MM.1S (cell line): ENCODE data around the gene RGS4.

Experiments
- DNase-seq: peaks from one replicate; pipeline ENCODE4 v3.0.0-alpha.2; 2015
- H2AFZ ChIP-seq: fragments of 300-600 bp; sonication (generic); 2 replicates; pipeline ENCODE4 v1.6.0; 2016; ENCODE audit warnings: antibody characterized with exemption, low read length
- H3F3A ChIP-seq: fragments of 300-600 bp; sonication (generic); 2 replicates; pipeline ENCODE4 v1.6.1; 2016; ENCODE audit warnings: mild to moderate bottlenecking, antibody characterized with exemption, low read length, moderate library complexity, mixed read lengths; ENCODE audit not compliant: insufficient read depth
- H3K27ac ChIP-seq: fragments of 300-600 bp; sonication (generic); 2 replicates; pipeline ENCODE4 v1.5.1; 2016; ENCODE audit warnings: mild to moderate bottlenecking, low read length
- H3K27me3 ChIP-seq: fragments of 300-600 bp; sonication (generic); replicated peaks from 2 replicates; pipeline ENCODE4 v1.6.0; 2016; ENCODE audit warnings: low read length; ENCODE audit not compliant: insufficient read depth
- H3K36me3 ChIP-seq: fragments of 300-600 bp; sonication (generic); replicated peaks from 2 replicates; pipeline ENCODE4 v1.6.1; 2016; ENCODE audit warnings: mild to moderate bottlenecking, low read length, mixed read lengths; ENCODE audit not compliant: insufficient read depth
- H3K4me1 ChIP-seq: fragments of 300-600 bp; sonication (generic); 2 replicates; pipeline ENCODE4 v1.6.1; 2016; ENCODE audit warnings: low read length, mixed read lengths
- H3K4me2 ChIP-seq: fragments of 300-600 bp; sonication (generic); 2 replicates; pipeline ENCODE4 v1.6.0; 2016; ENCODE audit warnings: low read depth, low read length
- H3K4me3 ChIP-seq: fragments of 300-600 bp; sonication (generic); 2 replicates; pipeline ENCODE4 v1.5.1; 2016; ENCODE audit warnings: low read length, mixed read lengths
- H3K79me2 ChIP-seq: fragments of 300-600 bp; sonication (generic); 2 replicates; pipeline ENCODE4 v1.6.1; 2016; ENCODE audit warnings: mixed run types, low read length, mixed read lengths
- H3K9ac ChIP-seq: fragments of 300-600 bp; sonication (generic); 2 replicates; pipeline ENCODE4 v1.6.1; 2016; ENCODE audit warnings: low read length, mixed read lengths
- H3K9me2 ChIP-seq: fragments of 300-600 bp; sonication (generic); replicated peaks from 2 replicates; pipeline ENCODE4 v1.6.1; 2016; ENCODE audit warnings: mild to moderate bottlenecking, low read length, mixed read lengths; ENCODE audit not compliant: insufficient read depth
- H3K9me3 ChIP-seq: fragments of 300-600 bp; sonication (generic); replicated peaks from 2 replicates; pipeline ENCODE4 v1.6.1; 2016; ENCODE audit warnings: mild to moderate bottlenecking, low read length, mixed read lengths; ENCODE audit not compliant: insufficient read depth
- H4K20me1 ChIP-seq: fragments of 300-600 bp; sonication (generic); 2 replicates; pipeline ENCODE4 v1.6.1; 2016; ENCODE audit warnings: mild to moderate bottlenecking, low read length, moderate library complexity, mixed read lengths; ENCODE audit not compliant: insufficient read depth
- CTCF ChIP-seq: fragments of 300-600 bp; sonication (generic); IDR thresholded peaks from 2 replicates; pipeline ENCODE4 v1.5.1; 2016; ENCODE audit warnings: antibody characterized with exemption, low read length, mixed read lengths
- EZH2 ChIP-seq: fragments of 300-600 bp; sonication (generic); optimal IDR thresholded peaks from 2 replicates; pipeline ENCODE3; 2017; ENCODE audit warnings: low read depth, mild to moderate bottlenecking, antibody characterized with exemption, low read length, mixed read lengths
- EZH2phosphoT487 ChIP-seq: fragments of 300-600 bp; sonication (generic); IDR thresholded peaks from 2 replicates; pipeline ENCODE4 v1.6.1; 2018; ENCODE audit warnings: antibody characterized with exemption, low read length

RGS4 gene

GRCh38 chr1:163068716-163069115 is 445 bp upstream of the RGS4 start:
- Histone ChIP-seq H3K27me3 (no peaks in the 10 kb centered on the region), H4K20me1 (no peaks in the 10 kb centered on the region), H3K9me2 (no peaks in the 10 kb centered on the region), H3K4me3 (no peak overlapping the region), H3K79me2 (no peaks in the 10 kb centered on the region), H3K4me1 (no peaks in the 10 kb centered on the region), H3F3A (no peaks in the 10 kb centered on the region), H3K4me2 (no peak overlapping the region), H3K36me3 (no peaks in the 10 kb centered on the region), H3K27ac (no peak overlapping the region), H2AFZ (no peak overlapping the region), H3K9me3 (no peaks in the 10 kb centered on the region), H3K9ac (no peak overlapping the region)
- no peak for DNase-seq
- TF ChIP-seq CTCF (no peak), EZH2 (no peak), EZH2phosphoT487 (no peak)

GRCh38 chr1:163069655-163070277 is 605 bp downstream of the RGS4 start:
- no peaks in the 10 kb centered on the region for H3K27me3 ChIP-seq
- H3F3A ChIP-seq: no peaks in the 10 kb centered on the region
- no peaks in the 10 kb centered on the region for H4K20me1 ChIP-seq
- H3K9ac ChIP-seq: no peak overlapping the region
- H3K4me1 ChIP-seq: no peaks in the 10 kb centered on the region
- no peaks in the 10 kb centered on the region for H3K9me2 ChIP-seq
- no peak for DNase-seq
- TF ChIP-seq CTCF (no peak), EZH2 (no peak), EZH2phosphoT487 (no peak)
- H2AFZ ChIP-seq: no peak overlapping the region
- no peak overlapping the region for H3K4me2 ChIP-seq
- H3K79me2 ChIP-seq: no peaks in the 10 kb centered on the region
- H3K36me3 ChIP-seq: no peaks in the 10 kb centered on the region
- no peak overlapping the region for H3K27ac ChIP-seq
- no peak overlapping the region for H3K4me3 ChIP-seq
- H3K9me3 ChIP-seq: no peaks in the 10 kb centered on the region

- Histone ChIP-seq H3K36me3 (no peaks in the 10 kb centered on the region), H3K4me1 (no peaks in the 10 kb centered on the region), H3K4me3 (no peak overlapping the region), H2AFZ (peak overlapping the region; percentile 12), H3K9me2 (no peaks in the 10 kb centered on the region), H3K79me2 (no peaks in the 10 kb centered on the region), H3K27me3 (no peaks in the 10 kb centered on the region), H3K27ac (no peak overlapping the region), H3F3A (no peaks in the 10 kb centered on the region), H3K9me3 (no peaks in the 10 kb centered on the region), H3K4me2 (0 out of 2 replicates have a peak overlapping the region, but pooled peaks have one; percentile 3), H3K9ac (no peak overlapping the region), H4K20me1 (no peaks in the 10 kb centered on the region)
- peak; percentile 73 for DNase-seq
- TF ChIP-seq EZH2phosphoT487 (no peak), EZH2 (no peak), CTCF (peak; percentile 83)
These were observed 2.5 kb downstream of the RGS4 start for GRCh38 chr1:163071405-163072255.
